ENCODE measurements around the gene MTM1.

The MTM1 gene

DNA sequence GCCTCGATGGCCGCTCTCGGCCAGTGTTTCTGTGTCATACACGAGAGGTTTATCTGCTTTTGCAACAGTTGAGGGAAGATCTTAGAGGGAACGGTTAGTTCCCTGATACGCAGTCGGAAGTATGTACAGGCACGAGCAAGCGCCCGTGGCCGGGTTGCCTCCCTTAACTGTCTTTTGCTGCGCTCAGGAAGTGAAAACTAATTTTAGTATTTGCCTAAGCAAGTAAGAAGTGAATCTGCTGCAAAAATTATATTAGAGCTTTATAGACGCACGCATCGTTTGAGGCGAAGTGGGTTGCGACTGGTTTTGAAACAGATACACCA lies 695 bp downstream of the MTM1 start:
- H3K4me3 ChIP-seq (ENCODE audit: low read length): peak overlapping the region; percentile 64
- no peak for DNase-seq (ENCODE audit: low read depth)
- TF ChIP-seq, protein P1, sequence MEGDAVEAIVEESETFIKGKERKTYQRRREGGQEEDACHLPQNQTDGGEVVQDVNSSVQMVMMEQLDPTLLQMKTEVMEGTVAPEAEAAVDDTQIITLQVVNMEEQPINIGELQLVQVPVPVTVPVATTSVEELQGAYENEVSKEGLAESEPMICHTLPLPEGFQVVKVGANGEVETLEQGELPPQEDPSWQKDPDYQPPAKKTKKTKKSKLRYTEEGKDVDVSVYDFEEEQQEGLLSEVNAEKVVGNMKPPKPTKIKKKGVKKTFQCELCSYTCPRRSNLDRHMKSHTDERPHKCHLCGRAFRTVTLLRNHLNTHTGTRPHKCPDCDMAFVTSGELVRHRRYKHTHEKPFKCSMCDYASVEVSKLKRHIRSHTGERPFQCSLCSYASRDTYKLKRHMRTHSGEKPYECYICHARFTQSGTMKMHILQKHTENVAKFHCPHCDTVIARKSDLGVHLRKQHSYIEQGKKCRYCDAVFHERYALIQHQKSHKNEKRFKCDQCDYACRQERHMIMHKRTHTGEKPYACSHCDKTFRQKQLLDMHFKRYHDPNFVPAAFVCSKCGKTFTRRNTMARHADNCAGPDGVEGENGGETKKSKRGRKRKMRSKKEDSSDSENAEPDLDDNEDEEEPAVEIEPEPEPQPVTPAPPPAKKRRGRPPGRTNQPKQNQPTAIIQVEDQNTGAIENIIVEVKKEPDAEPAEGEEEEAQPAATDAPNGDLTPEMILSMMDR (conservative IDR thresholded peaks at IDR 0.05; ENCODE audit: low read depth, low read length): no peak

DNA sequence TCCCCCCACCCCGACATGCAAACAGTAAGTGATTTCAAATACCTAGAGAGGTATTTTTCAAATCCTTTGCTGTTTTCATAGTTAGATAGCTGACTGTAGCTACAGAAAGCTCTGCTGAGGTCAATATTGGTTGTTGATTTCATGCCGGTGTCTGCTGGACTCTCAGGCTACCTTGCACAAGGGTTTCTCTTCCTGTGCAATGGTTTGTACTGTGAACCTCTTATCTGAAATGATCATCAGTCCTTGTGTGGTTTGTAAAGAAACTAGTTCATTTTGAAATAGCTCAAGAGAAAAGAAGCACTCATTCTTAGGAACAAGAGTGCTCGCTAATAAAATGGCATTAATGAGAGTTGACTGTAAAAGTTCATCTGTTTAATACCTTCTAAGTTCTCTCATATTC lies 2.1 kb downstream of the MTM1 start:
- DNase-seq (ENCODE audit: low read depth): no peak
- TF ChIP-seq, protein P1 (conservative IDR thresholded peaks at IDR 0.05; ENCODE audit: low read depth, low read length): no peak
- no peak overlapping the region for H3K4me3 ChIP-seq (ENCODE audit: low read length)

DNA sequence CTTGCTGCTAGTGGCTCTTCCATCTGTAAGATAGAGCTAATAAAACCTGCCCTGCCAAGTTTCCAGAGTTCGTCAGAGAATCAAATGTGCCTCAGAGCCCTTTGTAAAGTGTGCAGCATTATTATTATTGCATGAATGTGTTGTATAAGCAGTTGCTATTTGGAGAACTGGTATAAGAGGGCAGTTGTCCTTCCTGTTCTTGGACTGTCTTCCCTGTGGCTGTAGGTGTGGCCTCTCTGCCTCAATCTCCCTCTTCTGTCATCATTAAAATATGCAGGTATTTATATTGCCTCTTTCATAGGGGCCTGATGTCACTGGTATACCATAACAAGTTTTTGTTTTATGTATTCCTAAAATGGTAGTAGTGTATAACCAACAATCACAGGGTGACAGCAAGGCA lies 3.8 kb downstream of the MTM1 start:
- DNase-seq (ENCODE audit: low read depth): no peak
- TF ChIP-seq, protein P1 (conservative IDR thresholded peaks at IDR 0.05; ENCODE audit: low read depth, low read length): no peak
- H3K4me3 ChIP-seq (ENCODE audit: low read length): no peak overlapping the region

DNA sequence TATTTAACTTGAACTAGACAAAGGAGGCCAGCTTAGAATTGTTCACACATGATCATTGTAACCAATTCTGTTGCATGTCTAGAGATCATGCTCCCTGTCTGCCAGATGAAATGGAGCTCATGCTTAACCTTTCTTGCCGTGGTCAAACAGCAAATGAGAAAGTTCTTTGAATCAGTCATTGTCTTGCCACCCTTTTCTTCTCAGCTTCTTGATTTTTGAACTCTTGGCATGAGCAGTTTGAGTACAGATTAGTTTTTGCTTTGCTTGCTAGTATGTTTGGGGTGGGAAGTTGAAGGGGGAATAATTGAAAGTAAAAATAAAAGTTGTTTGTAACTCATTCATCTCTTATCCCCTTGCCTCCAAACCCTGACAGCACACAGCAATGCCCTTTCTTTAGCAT lies 4.7 kb downstream of the MTM1 start:
- TF ChIP-seq, protein P1 (conservative IDR thresholded peaks at IDR 0.05; ENCODE audit: low read depth, low read length): no peak
- H3K4me3 ChIP-seq (ENCODE audit: low read length): no peak overlapping the region
- no peak for DNase-seq (ENCODE audit: low read depth)

DNA sequence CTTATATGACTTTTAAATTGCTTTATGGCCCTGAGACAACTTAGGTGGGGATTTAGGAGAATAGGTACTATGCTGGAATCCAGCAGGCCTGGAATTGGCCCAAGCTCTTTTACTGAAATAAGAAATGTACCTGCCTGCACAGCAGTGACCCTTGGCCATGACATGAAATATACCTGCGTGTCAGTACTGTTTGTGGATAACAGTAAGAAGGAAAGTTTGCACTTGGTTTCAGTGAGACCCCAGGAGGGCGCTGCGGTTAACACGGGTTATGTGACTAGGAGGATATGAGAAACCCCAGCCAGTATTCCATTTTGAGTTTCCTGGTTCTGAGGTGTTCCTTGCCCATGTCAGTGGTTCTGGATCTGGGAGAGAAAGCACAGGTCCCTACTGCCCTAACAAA lies 5.3 kb downstream of the MTM1 start:
- DNase-seq (ENCODE audit: low read depth): no peak

DNA sequence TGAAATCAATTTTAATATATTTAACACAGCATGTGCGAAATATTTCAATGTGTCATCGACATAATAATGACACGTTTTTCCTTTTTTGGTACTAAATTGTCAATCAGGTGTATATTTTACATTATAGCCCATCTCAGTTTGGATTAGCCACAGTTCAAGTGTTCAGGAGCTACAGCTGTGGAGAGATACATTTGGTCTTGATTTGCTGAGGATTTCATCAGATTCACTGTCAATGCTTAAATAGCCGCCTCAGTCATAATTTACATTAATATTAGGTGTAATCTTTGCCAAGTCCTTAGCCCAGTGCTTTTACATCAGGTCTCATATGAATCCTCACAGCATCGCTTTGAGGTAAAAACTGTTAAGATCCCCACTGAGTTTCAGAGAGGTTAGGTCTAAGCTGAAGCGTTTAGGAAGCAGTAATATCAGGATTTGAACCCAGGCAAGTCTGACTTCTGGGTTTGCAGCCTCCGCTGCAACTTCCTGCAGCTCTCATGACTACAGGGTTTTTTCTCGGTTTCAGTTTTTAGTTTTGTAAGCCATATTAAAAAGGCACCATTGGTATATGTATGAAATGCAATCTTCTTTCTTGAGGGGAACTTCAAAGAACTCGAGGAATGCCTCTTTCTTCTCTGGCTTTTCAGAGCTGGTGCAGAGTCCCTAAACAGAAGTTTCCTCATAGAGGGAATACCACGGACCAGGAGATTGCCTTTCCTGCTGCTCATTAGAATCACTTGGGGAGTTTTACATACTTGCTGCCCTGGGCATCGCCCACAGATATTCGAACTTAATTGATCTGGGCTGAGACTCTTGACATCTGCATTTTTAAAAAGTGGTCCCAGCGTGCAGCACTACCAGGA lies 6.4 kb downstream of the MTM1 start:
- DNase-seq (ENCODE audit: low read depth): no peak
- H3K4me3 ChIP-seq (ENCODE audit: low read length): no peak overlapping the region
- TF ChIP-seq, protein P1 (conservative IDR thresholded peaks at IDR 0.05; ENCODE audit: low read depth, low read length): no peak

More for the DNA sequence above, 5.3 kb downstream of the MTM1 start:
- TF ChIP-seq, protein P1 (conservative IDR thresholded peaks at IDR 0.05; ENCODE audit: low read depth, low read length): no peak
- H3K4me3 ChIP-seq (ENCODE audit: low read length): no peak overlapping the region

DNA sequence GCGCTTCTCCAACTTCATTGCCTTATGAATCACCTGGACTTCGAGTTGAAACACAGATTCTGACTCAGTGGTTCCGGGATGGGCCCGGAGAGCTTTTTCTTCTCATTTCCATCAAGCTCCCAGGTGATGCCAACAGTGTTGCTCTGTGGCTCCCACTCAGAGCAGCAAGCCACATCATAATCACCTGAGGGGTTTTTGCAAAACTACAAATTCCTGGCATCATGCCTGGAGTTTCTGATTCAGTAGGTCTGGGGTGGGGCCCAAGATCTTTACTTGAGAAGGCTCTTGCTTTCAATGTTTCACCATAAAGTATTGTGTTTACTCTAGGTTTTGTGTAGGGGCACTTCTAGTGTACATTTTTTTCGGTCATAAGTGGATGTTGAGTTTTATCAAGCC lies 7.0 kb downstream of the MTM1 start:
- TF ChIP-seq, protein P1 (conservative IDR thresholded peaks at IDR 0.05; ENCODE audit: low read depth, low read length): no peak
- DNase-seq (ENCODE audit: low read depth): peak; percentile 50
- H3K4me3 ChIP-seq (ENCODE audit: low read length): no peak overlapping the region

Measured in retinal pigment epithelial cell (primary cell).